Thyroid gland (tissue), 4 donors: ENCODE data around the gene PATJ. TPM values are rescaled to one million over a fixed set of nuclear protein-coding genes. Genes with fewer than 3 reads are reported as not detected.
"Not testable (repeated sequence)": the region's sequence is repeated elsewhere in the genome, so short reads cannot be mapped to it uniquely, and the experiment has no call there.

Source experiments
- DNase-seq, 2 donors: peaks; one replicate each; pipeline ENCODE4 v3.0.0-alpha.2; 2019
- H3K27ac ChIP-seq, 3 donors: fragments of 200-600 bp; sonication (generic); 1 replicate in 2 of 3; 2 replicates in 1 of 3; pipeline ENCODE4 v1.5.1; 2016 to 2019; ENCODE audit warnings: mild to moderate bottlenecking in 1 of 3, moderate library complexity in 1 of 3
- H3K27me3 ChIP-seq: fragments of 200-600 bp; sonication (generic); one replicate; pipeline ENCODE4 v1.5.1; 2019
- H3K36me3 ChIP-seq, 2 donors: fragments of 200-600 bp; sonication (generic); one replicate each; pipeline ENCODE4 v1.5.1; 2016 to 2019
- H3K4me1 ChIP-seq, 2 donors: fragments of 200-600 bp; sonication (generic); one replicate each; pipeline ENCODE4 v1.5.1; 2017 to 2019
- H3K4me3 ChIP-seq, 3 donors: fragments of 200-600 bp; sonication (generic); replicated peaks in 1 of 3; 1 replicate in 2 of 3; 2 replicates in 1 of 3; pipeline ENCODE4 v1.5.1; 2016; ENCODE audit warnings: mild to moderate bottlenecking in 1 of 3
- H3K9me3 ChIP-seq: fragments of 200-600 bp; sonication (generic); one replicate; pipeline ENCODE4 v1.5.1; 2017
- CTCF ChIP-seq, 6 experiments: fragments of 200-600 bp in 3 of 6; fragments of 450-650 bp in 3 of 6; sonication (generic) in 3 of 6; IDR thresholded peaks; one replicate each; pipeline ENCODE4 v1.5.1; 2016 to 2019; ENCODE audit warnings: antibody characterized with exemption in 6 of 6, mild to moderate bottlenecking in 2 of 6, inconsistent platforms in 1 of 6, moderate library complexity in 1 of 6
- POLR2A ChIP-seq, 2 donors: fragments of 450-650 bp; IDR thresholded peaks; one replicate each; pipeline ENCODE4 v1.6.1; 2017; ENCODE audit warnings: antibody characterized with exemption in 2 of 2, mild to moderate bottlenecking in 2 of 2, moderate library complexity in 1 of 2
- WGBS, 2 donors: methylation state at CpG; one replicate each; pipeline ENCODE4 v1.1.5; 2017; 5-methylcytosine and 5-hydroxymethylcytosine counted together
- intact Hi-C: fragments of 100-400 bp; cut with DNase I; formaldehyde crosslinking; loops from one replicate; pipeline ENCODE4 v1.15.1; 2023
- total RNA-seq, 4 donors: library from RNA; depleted of rRNA; stranded (reverse); fragments of >200 nt; gene quantifications; one replicate each; pipeline ENCODE4 v1.2.3, GENCODE V29; 2016

The PATJ gene
- total RNA-seq, 4 donors from 2014 or later = 94.7 to 221 (median 119) TPM

DNA sequence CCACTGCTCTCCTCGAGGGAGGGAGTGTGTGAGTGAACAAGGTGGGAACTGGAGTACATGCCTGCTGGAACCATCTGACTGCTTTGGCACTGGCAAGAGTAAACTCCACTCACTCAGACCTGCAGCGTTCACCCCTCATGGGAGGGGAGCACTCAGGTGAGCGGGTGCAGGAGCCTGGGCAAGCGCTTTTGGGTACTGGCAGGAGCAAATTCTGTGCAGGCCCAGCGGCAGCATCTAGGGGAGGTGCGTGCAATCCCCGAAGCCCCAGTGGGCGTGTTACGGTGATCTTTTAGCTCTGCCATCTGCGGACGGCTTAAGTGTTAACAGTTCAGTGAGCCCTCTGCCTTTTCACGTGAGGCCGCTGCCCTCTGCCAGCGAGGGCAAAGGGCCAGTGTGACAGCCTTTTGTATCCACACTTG, 127.4 kb downstream of the PATJ start:
- Histone ChIP-seq H3K27me3 (no peaks in the 10 kb centered on the region), H3K36me3 (peaks cover 0 to 4% of the 10 kb centered on the region in 2 donors), H3K4me3 (no peak overlapping the region), H3K4me1 (no peaks in the 10 kb centered on the region), H3K9me3 (no peaks in the 10 kb centered on the region), H3K27ac (no peak overlapping the region)
- no peak for TF ChIP-seq CTCF (IDR thresholded peaks at IDR 0.05)
- no peak for TF ChIP-seq POLR2A (IDR thresholded peaks at IDR 0.05)
- intact Hi-C loops = no loop called here
- DNase-seq = no peak
- WGBS, 2 donors = 91 to 99% methylated on average over 9 to 12 of the region's 14 CpGs

DNA sequence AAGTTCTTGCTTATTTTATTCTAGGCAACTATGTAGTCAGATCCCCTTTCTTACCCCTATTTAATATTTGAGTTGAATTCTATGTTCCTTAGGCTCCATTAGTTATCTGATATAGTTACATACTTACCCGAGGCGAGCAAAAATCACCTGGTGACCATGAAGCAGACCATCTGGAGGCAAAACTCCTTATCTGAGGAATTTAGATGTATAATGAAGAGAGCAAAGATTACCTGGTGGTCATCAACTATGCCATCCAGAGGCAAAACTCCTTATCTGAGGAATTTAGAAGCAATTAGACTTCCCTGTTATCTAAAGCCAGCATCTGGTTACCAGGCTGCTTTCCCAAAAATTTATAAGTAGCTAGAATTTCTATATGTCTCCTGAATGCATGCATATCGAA, 129.9 kb downstream of the PATJ start:
- TF ChIP-seq CTCF (IDR thresholded peaks at IDR 0.05) = no peak
- TF ChIP-seq POLR2A (IDR thresholded peaks at IDR 0.05) = no peak
- Histone ChIP-seq H3K27ac (no peak overlapping the region), H3K27me3 (no peaks in the 10 kb centered on the region), H3K9me3 (no peaks in the 10 kb centered on the region), H3K4me3 (no peak overlapping the region), H3K4me1 (no peaks in the 10 kb centered on the region), H3K36me3 (peaks cover 0 to 8% of the 10 kb centered on the region in 2 donors)
- no peak for DNase-seq
- 90 to 93% methylated on average over 3 of the region's 3 CpGs for WGBS, 2 donors
- intact Hi-C loops = no loop called here

- TF ChIP-seq POLR2A (IDR thresholded peaks at IDR 0.05) (no peak), CTCF (IDR thresholded peaks at IDR 0.05) (no peak)
- intact Hi-C loops = no loop called here
- no peak for DNase-seq
- H3K27ac ChIP-seq = no peak overlapping the region
- peaks cover 0 to 8% of the 10 kb centered on the region in 2 donors for H3K36me3 ChIP-seq
- H3K9me3 ChIP-seq = no peaks in the 10 kb centered on the region
- H3K4me3 ChIP-seq = no peak overlapping the region
- no peaks in the 10 kb centered on the region for H3K27me3 ChIP-seq
- WGBS, 2 donors = 93 to 94% methylated on average over 2 of the region's 2 CpGs
- H3K4me1 ChIP-seq = no peaks in the 10 kb centered on the region
Measured at GRCh38 chr1:61873581-61873980, 131.3 kb downstream of the PATJ start.

DNA sequence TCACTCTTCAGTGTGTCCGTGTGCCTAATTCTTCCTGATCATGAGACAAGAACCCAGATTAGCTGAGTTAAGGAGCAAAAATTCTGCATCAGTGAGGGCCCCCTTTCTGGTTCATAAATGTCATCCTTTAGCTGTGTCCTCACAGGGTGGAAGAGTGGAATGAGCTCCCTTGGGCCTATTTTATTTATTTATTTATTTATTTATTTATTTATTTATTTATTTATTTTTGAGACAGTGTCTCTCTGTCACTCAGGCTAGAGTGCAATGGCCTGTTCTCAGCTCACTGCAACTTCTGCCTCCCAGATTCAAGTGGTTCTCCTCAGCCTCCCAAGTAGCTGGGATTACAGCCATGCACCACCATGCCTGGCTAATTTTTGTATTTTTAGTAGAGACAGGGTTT, 131.7 kb downstream of the PATJ start:
- 94 to 100% methylated on average over 1 of the region's 1 CpG for WGBS, 2 donors
- Histone ChIP-seq H3K9me3 (no peaks in the 10 kb centered on the region), H3K4me1 (no peaks in the 10 kb centered on the region), H3K36me3 (peaks cover 0 to 8% of the 10 kb centered on the region in 2 donors), H3K27ac (no peak overlapping the region), H3K27me3 (no peaks in the 10 kb centered on the region), H3K4me3 (no peak overlapping the region)
- intact Hi-C loops = no loop called here
- TF ChIP-seq CTCF (IDR thresholded peaks at IDR 0.05) = no peak
- no peak for TF ChIP-seq POLR2A (IDR thresholded peaks at IDR 0.05)
- DNase-seq = no peak

DNA sequence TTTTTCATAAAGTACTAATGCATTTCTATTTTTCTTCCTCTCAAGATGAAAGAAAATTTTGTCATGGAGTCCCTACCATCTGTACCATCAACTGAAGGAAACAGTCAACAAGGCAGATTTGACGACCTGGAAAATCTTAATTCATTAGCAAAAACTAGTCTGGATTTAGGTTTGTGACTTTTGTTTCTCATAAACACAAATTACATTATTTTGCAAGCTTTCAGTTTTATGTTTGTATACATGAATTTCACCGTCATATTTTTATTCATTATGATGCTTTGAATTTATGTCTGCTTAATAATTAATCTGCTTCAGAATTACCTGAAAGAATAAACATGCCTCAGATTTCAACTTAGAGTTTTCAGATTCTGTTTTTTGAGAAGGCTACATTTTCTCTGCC, 132.9 kb downstream of the PATJ start:
- DNase-seq = no peak
- Histone ChIP-seq H3K9me3 (no peaks in the 10 kb centered on the region), H3K27ac (no peak overlapping the region), H3K4me1 (no peaks in the 10 kb centered on the region), H3K27me3 (no peaks in the 10 kb centered on the region), H3K4me3 (no peak overlapping the region), H3K36me3 (peaks cover 0 to 8% of the 10 kb centered on the region in 2 donors)
- TF ChIP-seq CTCF (IDR thresholded peaks at IDR 0.05) (no peak), POLR2A (IDR thresholded peaks at IDR 0.05) (no peak)
- 97% methylated on average over 2 of the region's 2 CpGs for WGBS, 2 donors
- intact Hi-C loops = no loop called here

DNA sequence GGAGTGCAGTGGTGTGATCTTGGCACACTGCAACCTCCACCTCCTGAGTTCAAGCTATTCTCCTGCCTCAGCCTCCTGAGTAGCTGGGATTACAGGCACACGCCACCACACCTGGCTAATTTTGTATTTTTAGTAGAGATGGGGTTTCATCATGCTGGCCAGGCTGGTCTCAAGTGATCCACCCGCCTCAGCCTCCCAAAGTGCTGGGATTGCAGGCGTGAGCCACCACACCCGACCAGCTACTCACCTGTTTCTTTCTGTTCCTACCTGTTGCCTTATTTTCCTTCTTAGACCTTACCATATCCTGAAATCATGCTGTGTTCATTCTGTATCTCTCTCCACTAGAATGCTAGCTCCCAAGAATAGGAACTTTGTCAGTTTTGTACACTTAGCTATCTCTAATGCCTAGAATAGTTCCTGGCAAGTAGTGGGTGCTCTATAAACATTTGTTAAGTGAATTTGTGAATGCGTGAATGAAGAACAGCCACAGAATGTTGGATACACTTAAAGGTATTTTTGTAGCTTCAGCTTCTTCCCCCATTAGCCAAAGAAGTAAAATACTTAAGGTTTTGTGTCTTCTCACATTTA, 137.7 kb downstream of the PATJ start:
- H3K27me3 ChIP-seq, H3K27ac ChIP-seq, H3K4me1 ChIP-seq, DNase-seq, H3K9me3 ChIP-seq, H3K36me3 ChIP-seq, H3K4me3 ChIP-seq, intact Hi-C loops: not testable (repeated sequence)
- WGBS, 2 donors = 91 to 93% methylated on average over 5 of the region's 5 CpGs
